PC-3 (cell line): ENCODE results near the gene MPLKIP. TPM values are rescaled to one million over a fixed set of nuclear protein-coding genes. Genes with fewer than 3 reads are reported as not detected.
"Not testable (repeated sequence)": the region's sequence is repeated elsewhere in the genome, so short reads cannot be mapped to it uniquely, and the experiment has no call there.

Source experiments
- ATAC-seq: fragments of 200-7000 bp; cut with Tn5 transposase; 2 replicates; pipeline ENCODE4 v1.9.1; 2020; ENCODE audit warnings: mild to moderate bottlenecking, moderate library complexity
- BruUV-seq: library from RNA; stranded (reverse); fragments of 400-500 nt; replicated peaks from 2 replicates; lab custom pipeline; 2021; lab: Mats Ljungman, UMichigan
- CTCF ChIA-PET: fragments of 300-600 bp; sonication (Branson Sonifier 250); formaldehyde crosslinking; loops from one replicate; lab custom pipeline; 2022; ENCODE audit warnings: antibody characterized with exemption; lab: Charles Lee
- POLR2A ChIA-PET: fragments of 300-600 bp; sonication (Branson Sonifier 250); formaldehyde crosslinking; loops from one replicate; lab custom pipeline; 2022; ENCODE audit warnings: antibody characterized with exemption; ENCODE audit not compliant: unreplicated experiment; lab: Charles Lee
- DNase-seq: peaks from one replicate; pipeline ENCODE4 v3.0.0-alpha.2; 2015
- H2AFZ ChIP-seq: fragments of 300-600 bp; sonication (generic); 2 replicates; pipeline ENCODE4 v1.6.0; 2016; ENCODE audit warnings: antibody characterized with exemption, low read length
- H3F3A ChIP-seq: fragments of 300-600 bp; sonication (generic); one replicate; pipeline ENCODE4 v1.6.0; 2017; ENCODE audit warnings: antibody characterized with exemption, low read length, control low read depth, mild to moderate bottlenecking; ENCODE audit not compliant: unreplicated experiment
- H3K27ac ChIP-seq: fragments of 300-600 bp; sonication (generic); 2 replicates; pipeline ENCODE4 v1.5.1; 2016; ENCODE audit warnings: mild to moderate bottlenecking, low read length
- H3K27me3 ChIP-seq: fragments of 300-600 bp; sonication (generic); 2 replicates; pipeline ENCODE4 v1.6.1; 2016; ENCODE audit warnings: low read length, mixed read lengths
- H3K36me3 ChIP-seq: fragments of 300-600 bp; sonication (generic); 2 replicates; pipeline ENCODE4 v1.6.1; 2016; ENCODE audit warnings: low read depth, mixed run types, low read length, mixed read lengths
- H3K4me1 ChIP-seq: fragments of 300-600 bp; sonication (generic); 2 replicates; pipeline ENCODE4 v1.5.1; 2016; ENCODE audit warnings: low read length; ENCODE audit not compliant: insufficient read depth
- H3K4me2 ChIP-seq: fragments of 300-600 bp; sonication (generic); 2 replicates; pipeline ENCODE4 v1.6.0; 2016; ENCODE audit warnings: low read length
- H3K4me3 ChIP-seq: fragments of 300-600 bp; sonication (generic); 2 replicates; pipeline ENCODE4 v1.5.1; 2016; ENCODE audit warnings: mild to moderate bottlenecking, low read length, mixed read lengths
- H3K79me2 ChIP-seq: fragments of 300-600 bp; sonication (generic); 2 replicates; pipeline ENCODE4 v1.6.1; 2017; ENCODE audit warnings: low read length, mixed read lengths
- H3K9ac ChIP-seq: fragments of 300-600 bp; sonication (generic); 2 replicates; pipeline ENCODE4 v1.6.0; 2016; ENCODE audit warnings: mild to moderate bottlenecking, low read length
- H3K9me2 ChIP-seq: fragments of 300-600 bp; sonication (generic); replicated peaks from 2 replicates; pipeline ENCODE4 v1.6.1; 2016; ENCODE audit warnings: mixed run types, low read length, mixed read lengths
- H3K9me3 ChIP-seq: fragments of 300-600 bp; sonication (generic); 2 replicates; pipeline ENCODE4 v1.6.1; 2016; ENCODE audit warnings: low read length, mixed read lengths
- H4K20me1 ChIP-seq: fragments of 300-600 bp; sonication (generic); 2 replicates; pipeline ENCODE4 v1.6.1; 2016; ENCODE audit warnings: low read length, mixed read lengths
- CTCF ChIP-seq: fragments of 300-600 bp; sonication (generic); conservative IDR thresholded peaks from 2 replicates; pipeline ENCODE4 v1.5.1; 2017; ENCODE audit warnings: antibody characterized with exemption, low read depth, mild to moderate bottlenecking, low read length
- EZH2 ChIP-seq: fragments of 300-600 bp; sonication (generic); IDR thresholded peaks from one replicate; pipeline ENCODE4 v1.6.1; 2017; ENCODE audit warnings: antibody characterized with exemption, mild to moderate bottlenecking, low read length; ENCODE audit not compliant: unreplicated experiment
- EZH2phosphoT487 ChIP-seq: fragments of 300-600 bp; sonication (generic); IDR thresholded peaks from 2 replicates; pipeline ENCODE4 v1.6.1; 2018; ENCODE audit warnings: mild to moderate bottlenecking, antibody characterized with exemption, low read length, borderline replicate concordance
- intact Hi-C: fragments of 100-400 bp; cut with micrococcal nuclease; formaldehyde crosslinking; loops from 2 replicates; pipeline ENCODE4 v1.9.0; 2023
- total RNA-seq: library from RNA; depleted of rRNA; stranded (reverse); fragments of >200 nt; gene quantifications from 2 replicates; pipeline ENCODE4 v1.2.3, GENCODE V29; 2014

The MPLKIP gene
- total RNA-seq, 1 experiment from 2014 or later, result 48.7 TPM

DNA sequence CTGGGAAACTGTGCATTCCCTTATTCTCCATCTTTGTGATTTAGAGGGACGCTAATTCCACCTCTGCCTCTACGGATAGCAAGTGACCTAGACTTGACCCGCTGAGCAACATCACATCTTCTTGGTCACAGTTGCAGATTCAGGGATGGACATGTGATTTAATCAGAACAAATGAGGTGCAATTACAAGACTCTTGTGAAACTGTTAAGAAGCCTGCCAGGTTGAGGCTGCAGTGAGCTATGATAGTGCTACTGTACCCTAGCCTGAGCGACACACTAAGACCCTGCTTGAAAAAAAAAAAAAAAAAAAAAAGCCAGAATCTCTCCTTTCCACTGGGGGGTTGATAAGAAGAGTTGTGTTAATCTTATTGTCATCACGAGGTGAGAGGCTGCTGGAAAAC is 14.4 kb downstream of the MPLKIP start:
- intact Hi-C loops, result no loop called here
- ChIA-PET CTCF (no interaction called here), POLR2A (no interaction called here)
- Histone ChIP-seq H3K36me3 (no peaks in the 10 kb centered on the region), H3K4me2 (no peak overlapping the region), H3K9me3 (no peaks in the 10 kb centered on the region), H3K79me2 (no peaks in the 10 kb centered on the region), H3K27me3 (no peaks in the 10 kb centered on the region), H3F3A (no peaks in the 10 kb centered on the region), H3K9me2 (no peaks in the 10 kb centered on the region), H2AFZ (no peak overlapping the region), H4K20me1 (no peaks in the 10 kb centered on the region), H3K27ac (no peak overlapping the region), H3K9ac (no peak overlapping the region), H3K4me3 (no peak overlapping the region), H3K4me1 (peaks cover 14% of the 10 kb centered on the region)
- DNase-seq (no peak), ATAC-seq (no peak)
- TF ChIP-seq CTCF (no peak), EZH2phosphoT487 (no peak), EZH2 (no peak)
- BruUV-seq, result no TSS peak

DNA sequence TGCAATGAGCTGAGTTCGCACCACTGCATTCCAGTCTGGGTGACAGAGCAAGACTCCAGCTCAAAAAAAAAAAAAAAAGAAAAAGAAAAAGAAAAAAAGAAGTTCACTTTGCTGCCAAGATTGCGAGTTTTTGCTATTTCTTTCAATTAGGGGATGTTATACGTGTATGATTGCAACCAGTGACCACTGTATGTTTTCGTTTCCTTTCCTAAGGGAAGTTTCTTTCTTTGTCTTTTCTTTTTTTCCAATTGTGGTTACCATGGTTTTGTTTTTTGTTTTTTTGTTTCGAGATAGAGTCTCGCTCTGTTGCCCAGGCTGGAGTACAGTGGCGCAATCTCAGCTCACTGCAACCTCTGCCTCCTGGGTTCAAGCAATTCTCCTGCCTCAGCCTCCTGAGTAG is 16.2 kb downstream of the MPLKIP start:
- H3F3A ChIP-seq, BruUV-seq, POLR2A ChIA-PET, intact Hi-C loops, H3K27me3 ChIP-seq, H3K4me2 ChIP-seq, CTCF ChIA-PET, H3K27ac ChIP-seq, H4K20me1 ChIP-seq, H3K4me3 ChIP-seq, H3K9ac ChIP-seq, DNase-seq, ATAC-seq, H3K9me2 ChIP-seq, H2AFZ ChIP-seq, H3K79me2 ChIP-seq, H3K9me3 ChIP-seq, H3K36me3 ChIP-seq: not testable (repeated sequence)
- H3K4me1 ChIP-seq, result peaks cover 14% of the 10 kb centered on the region

- H2AFZ ChIP-seq, CTCF ChIA-PET, H3K9ac ChIP-seq, H3K27me3 ChIP-seq, H3K4me3 ChIP-seq, H3K79me2 ChIP-seq, H3K36me3 ChIP-seq, H3K9me2 ChIP-seq, H3K9me3 ChIP-seq, H4K20me1 ChIP-seq, intact Hi-C loops, BruUV-seq, H3F3A ChIP-seq, POLR2A ChIA-PET: not testable (repeated sequence)
- Histone ChIP-seq H3K4me2 (peak overlapping the region; percentile 50), H3K4me1 (peaks cover 14% of the 10 kb centered on the region), H3K27ac (0 out of 2 replicates have a peak overlapping the region, but pooled peaks have one; percentile 8)
- ATAC-seq, result peak; percentile 87
- DNase-seq, result peak; percentile 75
These were observed 17.2 kb downstream of the MPLKIP start for GRCh38 chr7:40117199-40117598.

- intact Hi-C loops, result no loop called here
- no peaks in the 10 kb centered on the region for H3F3A ChIP-seq
- no peaks in the 10 kb centered on the region for H3K79me2 ChIP-seq
- ATAC-seq (no peak), DNase-seq (no peak)
- no TSS peak for BruUV-seq
- H3K4me3 ChIP-seq, result no peak overlapping the region
- no peak overlapping the region for H3K27ac ChIP-seq
- H3K27me3 ChIP-seq, result no peaks in the 10 kb centered on the region
- H2AFZ ChIP-seq, result no peak overlapping the region
- CTCF ChIA-PET, result no interaction called here
- POLR2A ChIA-PET, result no interaction called here
- H3K36me3 ChIP-seq, result no peaks in the 10 kb centered on the region
- no peaks in the 10 kb centered on the region for H3K9me3 ChIP-seq
- no peak overlapping the region for H3K9ac ChIP-seq
- TF ChIP-seq EZH2 (no peak), EZH2phosphoT487 (no peak), CTCF (no peak)
- no peaks in the 10 kb centered on the region for H4K20me1 ChIP-seq
- H3K4me2 ChIP-seq, result no peak overlapping the region
- peaks cover 14% of the 10 kb centered on the region for H3K4me1 ChIP-seq
- no peaks in the 10 kb centered on the region for H3K9me2 ChIP-seq
These were observed 18.5 kb downstream of the MPLKIP start for GRCh38 chr7:40115936-40116335.
